ENCODE measurements around the gene FAM241B.

DNA sequence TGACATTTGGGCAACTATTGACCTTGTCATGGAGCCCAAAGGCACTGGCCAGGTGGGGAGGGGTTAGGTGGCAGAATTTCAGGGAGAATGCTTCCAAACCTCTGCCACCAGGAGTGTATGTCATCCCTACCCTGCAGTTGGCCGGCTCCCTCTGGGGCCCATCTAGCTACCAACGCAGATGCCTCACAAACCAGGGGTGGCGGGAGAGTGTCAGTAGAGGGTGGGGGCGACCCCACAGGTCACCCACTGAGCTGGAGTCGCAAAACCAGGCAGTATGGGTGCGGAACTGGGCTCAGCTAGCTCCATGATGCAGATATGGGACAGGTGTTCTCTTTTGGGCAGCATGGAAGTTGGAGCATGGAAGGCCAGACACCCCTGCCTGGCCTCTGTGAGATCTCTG is 51.4 kb downstream of the FAM241B start:
- TF ChIP-seq CTCF (IDR thresholded peaks at IDR 0.05) (no peak), POLR2A (IDR thresholded peaks at IDR 0.05) (no peak)

All from body of pancreas (tissue), 4 donors.